ENCODE results near the gene CKS2. TPM values are rescaled to one million over a fixed set of nuclear protein-coding genes. Genes with fewer than 3 reads are reported as not detected.
"Not testable (repeated sequence)": the region's sequence is repeated elsewhere in the genome, so short reads cannot be mapped to it uniquely, and the experiment has no call there.

Gene CKS2
- polyA plus RNA-seq, 1 donor (not counting 4 experiments of a cell fraction or from before 2014, with no cell fraction given): 291 TPM

- dilution Hi-C loops (cut with MboI; ENCODE audit: extremely low pct_ligation_motif_present, low sequenced_read_pairs): no loop called here
Measured at GRCh38 chr9:89293014-89293413, 18.0 kb upstream of the CKS2 start.

GRCh38 chr9:89295400-89295799 lies 15.6 kb upstream of the CKS2 start:
- no peaks in the 10 kb centered on the region for H3K36me3 ChIP-seq (ENCODE audit: control insufficient read depth in 2 of 2, extremely low read depth in 1 of 2, insufficient read depth in 2 of 2, low read length in 2 of 2)
- TF ChIP-seq EZH2 (IDR thresholded peaks at IDR 0.05; ENCODE audit: low read length): no peak
- TF ChIP-seq CTCF (optimal IDR thresholded peaks at IDR 0.05 in 1 of 3, IDR thresholded peaks at IDR 0.05 in 1 of 3, conservative IDR thresholded peaks at IDR 0.05 in 1 of 3; ENCODE audit: extremely low read depth in 1 of 3, insufficient read depth in 2 of 3, low read length in 3 of 3): no peak
- no peak for DNase-seq (ENCODE audit: low read depth, low spot score)
- no peak for FAIRE-seq
- no peak overlapping the region for H3K4me2 ChIP-seq (ENCODE audit: control insufficient read depth, extremely low read depth, insufficient read depth, low read depth, low read length)
- H3K9me3 ChIP-seq (ENCODE audit: control insufficient read depth, low read depth, low read length): no peaks in the 10 kb centered on the region
- H4K20me1 ChIP-seq (ENCODE audit: control insufficient read depth, extremely low read depth, insufficient read depth, low read length): no peaks in the 10 kb centered on the region
- no peaks in the 10 kb centered on the region for H3K27me3 ChIP-seq (ENCODE audit: control insufficient read depth, extremely low read depth, insufficient read depth, low read length)
- H3K27ac ChIP-seq (ENCODE audit: control insufficient read depth, insufficient read depth, low read length): no peak overlapping the region
- no peaks in the 10 kb centered on the region for H3K9me1 ChIP-seq (ENCODE audit: control insufficient read depth, extremely low read depth, insufficient read depth, low read length)
- H3K9ac ChIP-seq (ENCODE audit: control insufficient read depth, extremely low read depth, insufficient read depth, low read length): no peak overlapping the region
- H3K4me1 ChIP-seq (ENCODE audit: control insufficient read depth, extremely low read depth, insufficient read depth, low read length): no peaks in the 10 kb centered on the region
- H3K79me2 ChIP-seq (ENCODE audit: control insufficient read depth, insufficient read depth, low read length): no peaks in the 10 kb centered on the region
- no peak overlapping the region for H2AFZ ChIP-seq (ENCODE audit: control insufficient read depth, low read length)
- H3K4me3 ChIP-seq (ENCODE audit: control insufficient read depth in 2 of 3, extremely low read depth in 1 of 3, insufficient read depth in 2 of 3, low read depth in 1 of 3, low read length in 3 of 3): no peak overlapping the region
- dilution Hi-C loops (cut with MboI; ENCODE audit: extremely low pct_ligation_motif_present, low sequenced_read_pairs): no loop called here

More at GRCh38 chr9:89293014-89293413, 18.0 kb upstream of the CKS2 start:
- H3K4me2 ChIP-seq (ENCODE audit: control insufficient read depth, extremely low read depth, insufficient read depth, low read depth, low read length): no peak overlapping the region
- no peaks in the 10 kb centered on the region for H3K36me3 ChIP-seq (ENCODE audit: control insufficient read depth in 2 of 2, extremely low read depth in 1 of 2, insufficient read depth in 2 of 2, low read length in 2 of 2)
- no peaks in the 10 kb centered on the region for H3K9me3 ChIP-seq (ENCODE audit: control insufficient read depth, low read depth, low read length)
- no peaks in the 10 kb centered on the region for H4K20me1 ChIP-seq (ENCODE audit: control insufficient read depth, extremely low read depth, insufficient read depth, low read length)
- H2AFZ ChIP-seq (ENCODE audit: control insufficient read depth, low read length): no peak overlapping the region
- FAIRE-seq (no peak), DNase-seq (ENCODE audit: low read depth, low spot score) (no peak)
- H3K27me3 ChIP-seq (ENCODE audit: control insufficient read depth, extremely low read depth, insufficient read depth, low read length): no peaks in the 10 kb centered on the region
- no peak overlapping the region for H3K27ac ChIP-seq (ENCODE audit: control insufficient read depth, insufficient read depth, low read length)
- no peaks in the 10 kb centered on the region for H3K79me2 ChIP-seq (ENCODE audit: control insufficient read depth, insufficient read depth, low read length)
- no peaks in the 10 kb centered on the region for H3K9me1 ChIP-seq (ENCODE audit: control insufficient read depth, extremely low read depth, insufficient read depth, low read length)
- TF ChIP-seq CTCF (optimal IDR thresholded peaks at IDR 0.05 in 1 of 3, IDR thresholded peaks at IDR 0.05 in 1 of 3, conservative IDR thresholded peaks at IDR 0.05 in 1 of 3; ENCODE audit: extremely low read depth in 1 of 3, insufficient read depth in 2 of 3, low read length in 3 of 3): no peak
- no peak overlapping the region for H3K4me3 ChIP-seq (ENCODE audit: control insufficient read depth in 2 of 3, extremely low read depth in 1 of 3, insufficient read depth in 2 of 3, low read depth in 1 of 3, low read length in 3 of 3)
- H3K9ac ChIP-seq (ENCODE audit: control insufficient read depth, extremely low read depth, insufficient read depth, low read length): no peak overlapping the region
- no peaks in the 10 kb centered on the region for H3K4me1 ChIP-seq (ENCODE audit: control insufficient read depth, extremely low read depth, insufficient read depth, low read length)

GRCh38 chr9:89301996-89302395 lies 9.0 kb upstream of the CKS2 start:
- FAIRE-seq; H3K4me3 ChIP-seq (ENCODE audit: control insufficient read depth in 2 of 3, extremely low read depth in 1 of 3, insufficient read depth in 2 of 3, low read depth in 1 of 3, low read length in 3 of 3); H3K79me2 ChIP-seq (ENCODE audit: control insufficient read depth, insufficient read depth, low read length); H3K9me1 ChIP-seq (ENCODE audit: control insufficient read depth, extremely low read depth, insufficient read depth, low read length); H3K4me2 ChIP-seq (ENCODE audit: control insufficient read depth, extremely low read depth, insufficient read depth, low read depth, low read length); H2AFZ ChIP-seq (ENCODE audit: control insufficient read depth, low read length); H3K36me3 ChIP-seq (ENCODE audit: control insufficient read depth in 2 of 2, extremely low read depth in 1 of 2, insufficient read depth in 2 of 2, low read length in 2 of 2); H3K9me3 ChIP-seq (ENCODE audit: control insufficient read depth, low read depth, low read length); H3K4me1 ChIP-seq (ENCODE audit: control insufficient read depth, extremely low read depth, insufficient read depth, low read length); H4K20me1 ChIP-seq (ENCODE audit: control insufficient read depth, extremely low read depth, insufficient read depth, low read length); H3K9ac ChIP-seq (ENCODE audit: control insufficient read depth, extremely low read depth, insufficient read depth, low read length); dilution Hi-C loops (cut with MboI; ENCODE audit: extremely low pct_ligation_motif_present, low sequenced_read_pairs); H3K27me3 ChIP-seq (ENCODE audit: control insufficient read depth, extremely low read depth, insufficient read depth, low read length); DNase-seq (ENCODE audit: low read depth, low spot score); H3K27ac ChIP-seq (ENCODE audit: control insufficient read depth, insufficient read depth, low read length): not testable (repeated sequence)
